Nephron progenitor cell (in vitro differentiated cells): ENCODE results near the gene MEN1.

Experiments used
- DNase-seq: peaks from one replicate; pipeline ENCODE4 v3.0.0; 2021
- H3K27ac Mint-ChIP-seq: 2 replicates; pipeline ENCODE4 v1.8.0; 2021; ENCODE audit warnings: mild to moderate bottlenecking, moderate library complexity, mixed read lengths
- H3K27me3 Mint-ChIP-seq: 2 replicates; pipeline ENCODE4 v1.8.0; 2021; ENCODE audit warnings: mild to moderate bottlenecking, low read depth, mixed read lengths; ENCODE audit not compliant: poor library complexity
- H3K36me3 Mint-ChIP-seq: 2 replicates; pipeline ENCODE4 v1.8.0; 2021; ENCODE audit warnings: low read depth, mixed read lengths
- H3K4me1 Mint-ChIP-seq: 2 replicates; pipeline ENCODE4 v1.8.0; 2021; ENCODE audit warnings: mixed read lengths
- H3K4me3 Mint-ChIP-seq: 2 replicates; pipeline ENCODE4 v1.8.0; 2021; ENCODE audit warnings: mild to moderate bottlenecking, moderate library complexity, mixed read lengths
- H3K9me3 Mint-ChIP-seq: 2 replicates; pipeline ENCODE4 v1.8.0; 2021; ENCODE audit warnings: mild to moderate bottlenecking, moderate library complexity, mixed read lengths
- CTCF ChIP-seq: fragments of 200-600 bp; sonication (generic); IDR thresholded peaks from 2 replicates; pipeline ENCODE4 v1.5.0; 2021; ENCODE audit warnings: antibody characterized with exemption

MEN1 gene

GRCh38 chr11:64757549-64758329 lies 52.6 kb downstream of the MEN1 start:
- H3K27ac Mint-ChIP-seq: no peak overlapping the region
- TF ChIP-seq CTCF: no peak
- peaks cover 8% of the 10 kb centered on the region for H3K36me3 Mint-ChIP-seq
- H3K4me1 Mint-ChIP-seq: peaks cover 93% of the 10 kb centered on the region
- peaks cover 3% of the 10 kb centered on the region for H3K27me3 Mint-ChIP-seq
- DNase-seq: peak; percentile 5
- H3K9me3 Mint-ChIP-seq: no peaks in the 10 kb centered on the region
- no peak overlapping the region for H3K4me3 Mint-ChIP-seq

GRCh38 chr11:64755681-64756361 lies 54.5 kb downstream of the MEN1 start:
- Mint-ChIP-seq H3K4me1 (peaks cover 86% of the 10 kb centered on the region), H3K27me3 (peaks cover 7% of the 10 kb centered on the region), H3K9me3 (no peaks in the 10 kb centered on the region), H3K27ac (no peak overlapping the region), H3K4me3 (no peak overlapping the region), H3K36me3 (peaks cover 19% of the 10 kb centered on the region)
- DNase-seq: no peak
- TF ChIP-seq CTCF: no peak

- Mint-ChIP-seq H3K4me3 (no peak overlapping the region), H3K27me3 (peaks cover 9% of the 10 kb centered on the region), H3K4me1 (peaks cover 79% of the 10 kb centered on the region), H3K9me3 (no peaks in the 10 kb centered on the region), H3K27ac (no peak overlapping the region), H3K36me3 (peaks cover 27% of the 10 kb centered on the region)
- DNase-seq: no peak
- TF ChIP-seq CTCF: no peak
Measured at GRCh38 chr11:64754919-64755662, 55.3 kb downstream of the MEN1 start.

- DNase-seq: no peak
- no peaks in the 10 kb centered on the region for H3K9me3 Mint-ChIP-seq
- H3K36me3 Mint-ChIP-seq: peaks cover 30% of the 10 kb centered on the region
- no peak overlapping the region for H3K4me3 Mint-ChIP-seq
- peaks cover 71% of the 10 kb centered on the region for H3K4me1 Mint-ChIP-seq
- peaks cover 9% of the 10 kb centered on the region for H3K27me3 Mint-ChIP-seq
- no peak overlapping the region for H3K27ac Mint-ChIP-seq
- TF ChIP-seq CTCF: no peak
Measured at GRCh38 chr11:64754124-64754918, 56.0 kb downstream of the MEN1 start.
